K562 (cell line): Measurements from ENCODE around the gene ERGIC1. TPM values are rescaled to one million over a fixed set of nuclear protein-coding genes. Genes with fewer than 3 reads are reported as not detected.

Experiments used
- ATAC-seq: fragments of 200-7000 bp; cut with Tn5 transposase; 3 replicates; pipeline ENCODE4 v1.9.1; 2020; ENCODE audit warnings: moderate library complexity
- BruUV-seq: library from RNA; stranded (reverse); fragments of 400-500 nt; replicated peaks from 2 replicates; lab custom pipeline; 2021; lab: Mats Ljungman, UMichigan
- CTCF ChIA-PET: fragments of 300-600 bp; formaldehyde crosslinking; extraction: SDS; loops from one replicate; lab custom pipeline; 2021; ENCODE audit warnings: low intra/inter-chr PET ratio; lab: Yijun Ruan, JAX
- POLR2A ChIA-PET: fragments of 300-600, 350-650 bp; sonication (Branson Sonifier 250); formaldehyde crosslinking; extraction: SDS; loops from one replicate; lab custom pipeline; 2021; ENCODE audit warnings: antibody characterized with exemption, inconsistent platforms; lab: Yijun Ruan, JAX
- DNase-seq, 4 experiments: peaks; one replicate each; pipeline versions ENCODE4 v3.0.0 to v3.0.0-alpha.2; 2011 to 2018; ENCODE audit warnings: low spot score in 3 of 4, mixed read lengths in 3 of 4; ENCODE audit errors: extremely low read depth in 1 of 4
- FAIRE-seq: peaks from 2 replicates; lab custom pipeline; 2011; peaks lifted over from hg19 to GRCh38; lab: Jason Lieb, UNC
- H2AFZ ChIP-seq: 2 replicates; pipeline ENCODE4 v1.6.0; 2011; ENCODE audit warnings: low read depth, low read length, control low read depth, inconsistent platforms
- H3K27ac ChIP-seq: fragments of 200-600 bp; 3 replicates; pipeline ENCODE4 v1.8.0; 2011; ENCODE audit warnings: low read depth, mild to moderate bottlenecking, control low read depth, inconsistent platforms, low read length, moderate library complexity, mixed read lengths; ENCODE audit errors: extremely low read depth
- H3K27me3 ChIP-seq, 2 experiments: fragments of 300-600 bp in 1 of 2; 2 replicates in 1 of 2; 3 replicates in 1 of 2; pipeline versions ENCODE4 v1.6.0 to v1.8.0; 2011; ENCODE audit warnings: inconsistent platforms in 2 of 2, low read length in 2 of 2, mild to moderate bottlenecking in 1 of 2, mixed read lengths in 1 of 2, moderate library complexity in 1 of 2; ENCODE audit not compliant: control insufficient read depth in 2 of 2, insufficient read depth in 2 of 2
- H3K36me3 ChIP-seq: fragments of 300-600 bp; 3 replicates; pipeline ENCODE4 v1.8.0; 2011; ENCODE audit warnings: mild to moderate bottlenecking, low read length, inconsistent platforms; ENCODE audit not compliant: control insufficient read depth, insufficient read depth
- H3K4me1 ChIP-seq, 2 experiments: fragments of 200-600 bp in 1 of 2; replicated peaks in 1 of 2; 2 replicates in 1 of 2; 3 replicates in 1 of 2; pipeline versions ENCODE4 v1.5.1 to v1.8.0; 2011; ENCODE audit warnings: inconsistent platforms in 2 of 2, low read length in 2 of 2, mild to moderate bottlenecking in 1 of 2, mixed read lengths in 1 of 2, moderate library complexity in 1 of 2; ENCODE audit not compliant: control insufficient read depth in 2 of 2, insufficient read depth in 2 of 2
- H3K4me2 ChIP-seq: 2 replicates; pipeline ENCODE4 v1.6.1; 2011; ENCODE audit warnings: low read length, control low read depth, inconsistent platforms, mixed read lengths; ENCODE audit not compliant: insufficient read depth
- H3K4me3 ChIP-seq: fragments of 200-600 bp; sonication (generic), shearing (Covaris generic); 2 replicates; pipeline ENCODE4 v1.5.1; 2016; ENCODE audit warnings: control low read depth, inconsistent platforms
- H3K79me2 ChIP-seq: fragments of 200-600 bp; 3 replicates; pipeline ENCODE4 v1.8.0; 2011; ENCODE audit warnings: low read length, inconsistent platforms; ENCODE audit not compliant: control insufficient read depth, insufficient read depth
- H3K9ac ChIP-seq, 2 experiments: 2 replicates each; pipeline versions ENCODE4 v1.6.0 to v1.6.1; 2011; ENCODE audit warnings: low read depth in 2 of 2, low read length in 2 of 2, control low read depth in 1 of 2, inconsistent platforms in 1 of 2, mild to moderate bottlenecking in 1 of 2, mixed read lengths in 1 of 2; ENCODE audit not compliant: insufficient read depth in 1 of 2
- H3K9me1 ChIP-seq: one replicate; pipeline ENCODE4 v1.6.0; 2011; ENCODE audit warnings: inconsistent platforms, mild to moderate bottlenecking, low read length, moderate library complexity; ENCODE audit not compliant: control insufficient read depth, insufficient read depth
- H3K9me3 ChIP-seq: replicated peaks from 2 replicates; pipeline ENCODE4 v1.5.1; 2011; ENCODE audit warnings: low read depth, low read length, inconsistent platforms; ENCODE audit not compliant: control insufficient read depth, insufficient read depth
- H4K20me1 ChIP-seq: replicated peaks from 2 replicates; pipeline ENCODE4 v1.6.1; 2011; ENCODE audit warnings: low read length, inconsistent platforms, mixed read lengths; ENCODE audit not compliant: control insufficient read depth, insufficient read depth
- ADNP ChIP-seq: fragments of 200-800 bp; sonication (Bioruptor generic); IDR thresholded peaks from 2 replicates; pipeline ENCODE4 v1.6.1; 2016; ENCODE audit warnings: missing genetic modification characterization, missing compliant biosample characterization
- FOXK2 ChIP-seq, 2 experiments: fragments of 450-650 bp; IDR thresholded peaks in 1 of 2; conservative IDR thresholded peaks in 1 of 2; 2 replicates each; pipeline ENCODE4 v1.6.1; 2016; ENCODE audit warnings: low read depth in 2 of 2, mild to moderate bottlenecking in 1 of 2
- GTF2A2 ChIP-seq: IDR thresholded peaks from 2 replicates; pipeline ENCODE4 v1.6.1; 2016; ENCODE audit warnings: mild to moderate bottlenecking, missing genetic modification characterization, missing compliant biosample characterization
- KHSRP ChIP-seq: fragments of 450-650 bp; IDR thresholded peaks from 2 replicates; pipeline ENCODE4 v1.6.1; 2017
- NR3C1 ChIP-seq: sonication (generic); formaldehyde crosslinking; IDR thresholded peaks from 2 replicates; pipeline ENCODE4 v1.8.1; 2022; ENCODE audit warnings: missing genetic modification reagents
- SP1 ChIP-seq: sonication (generic); formaldehyde crosslinking; IDR thresholded peaks from 2 replicates; pipeline ENCODE4 v1.8.1; 2022; ENCODE audit warnings: mild to moderate bottlenecking, missing genetic modification reagents
- ZNF23 ChIP-seq: fragments of 250-450 bp; sonication (Bioruptor Pico); IDR thresholded peaks from 2 replicates; pipeline ENCODE4 v1.4.0; 2020; ENCODE audit warnings: mild to moderate bottlenecking
- ZNF232 ChIP-seq: sonication (generic); formaldehyde crosslinking; IDR thresholded peaks from 2 replicates; pipeline ENCODE4 v1.8.0; 2022; ENCODE audit warnings: mild to moderate bottlenecking, missing genetic modification reagents
- ZNF280A ChIP-seq: fragments of 450-650 bp; IDR thresholded peaks from 2 replicates; pipeline ENCODE4 v1.6.1; 2018; ENCODE audit warnings: mild to moderate bottlenecking, low read depth; ENCODE audit not compliant: partially characterized antibody
- ZNF318 ChIP-seq, 2 experiments: fragments of 450-650 bp; IDR thresholded peaks; 2 replicates each; pipeline ENCODE4 v1.6.1; 2016; ENCODE audit warnings: mild to moderate bottlenecking in 2 of 2, borderline replicate concordance in 1 of 2, low read depth in 1 of 2, moderate library complexity in 1 of 2
- ZNF584 ChIP-seq: fragments of 200-800 bp; sonication (Bioruptor generic); IDR thresholded peaks from 2 replicates; pipeline ENCODE4 v1.6.1; 2016; ENCODE audit warnings: low read depth, mild to moderate bottlenecking, missing genetic modification characterization, missing compliant biosample characterization
- WGBS: fragments of 100-300 bp; shearing (Covaris generic); methylation state at CpG from one replicate; pipeline ENCODE4 v1.1.6; 2016; ENCODE audit warnings: low coverage, mixed read lengths; ENCODE audit not compliant: insufficient coverage; ENCODE audit errors: missing lambda C conversion rate; 5-methylcytosine and 5-hydroxymethylcytosine counted together
- in situ Hi-C: fragments of 300-500 bp; cut with MboI; formaldehyde crosslinking; loops from 4 replicates; pipeline ENCODE4 v1.15.0; 2018; ENCODE audit warnings: inconsistent platforms, mixed read lengths
- intact Hi-C: fragments of 100-400 bp; cut with micrococcal nuclease; formaldehyde crosslinking; loops from 2 replicates; pipeline ENCODE4 v1.14.2; 2022
- polyA plus RNA-seq, 8 experiments: library from polyadenylated mRNA; depleted of rRNA in 4 of 8; stranded (reverse) in 5 of 8; unstranded in 3 of 8; fragments of >200 nt; fragmentation: Nextera tagmentation in 2 of 8; fragmentation: Illumina TruSeq in 1 of 8; extraction: Ambion mirVana in 2 of 8; extraction: Trizol in 1 of 8; gene quantifications; 2 replicates each; pipeline versions ENCODE4 v1.2.1 to v1.2.3, GENCODE V29; 2011 to 2014; ENCODE audit warnings: inconsistent platforms in 1 of 8, missing spikeins in 1 of 8
- total RNA-seq, 7 experiments: library from RNA; depleted of rRNA in 6 of 7; stranded (reverse); fragments of >200 nt in 6 of 7; fragmentation: Illumina TruSeq in 2 of 7; extraction: Trizol in 2 of 7; gene quantifications; 2 replicates each; pipeline versions ENCODE4 v1.2.1 to v1.2.3, GENCODE V29; 2011 to 2021; ENCODE audit warnings: low replicate concordance in 1 of 7

ERGIC1 gene
- total and polyA plus RNA-seq, 9 of the 15 experiments (the other 6 are each of a cell fraction or from before 2014, with no cell fraction given), result 5.5 to 68.4 (median 36.4) TPM

- in situ Hi-C loops (no loop called here), intact Hi-C loops (loop anchor here (2.0 kb wide), 1 partner anchor 29 kb away; no protein-coding TSS in a partner anchor)
- peak; percentile 31 to 77 (median 64) for DNase-seq
- Histone ChIP-seq H4K20me1 (no peaks in the 10 kb centered on the region), H3K27me3 (no peaks in the 10 kb centered on the region), H3K9ac (peak overlapping the region; percentile 38 to 65; a peak in 3 of 4 replicates), H3K4me1 (peaks cover 56 to 59% of the 10 kb centered on the region in 2 experiments; a peak in 4 of 5 replicates), H3K9me3 (no peaks in the 10 kb centered on the region), H3K36me3 (no peaks in the 10 kb centered on the region), H3K79me2 (peaks cover 6% of the 10 kb centered on the region; the same call in 1 of the 3 replicates), H3K4me2 (peak overlapping the region; percentile 80), H3K9me1 (no peaks in the 10 kb centered on the region), H2AFZ (peak overlapping the region; percentile 73), H3K4me3 (no peak overlapping the region), H3K27ac (peak overlapping the region; percentile 89)
- peak; percentile 5 for ATAC-seq
- ChIA-PET CTCF (no interaction called here), POLR2A (interaction anchor here (2.7 kb wide), 1 partner anchor 32 kb away, joined by 21 read pairs; the partner anchor contains the start of gene DUSP1)
- BruUV-seq, result no TSS peak
- FAIRE-seq, result no peak
- 12% methylated on average over 2 of the region's 2 CpGs for WGBS
- no peak for TF ChIP-seq ZNF232 (CRISPR knock-in tag)
- no peak for TF ChIP-seq KHSRP
- no peak for TF ChIP-seq ZNF23 (CRISPR knock-in tag)
- TF ChIP-seq ZNF318 (IDR thresholded peaks at IDR 0.05; ENCODE audit: borderline replicate concordance in 1 of 2, low read depth in 1 of 2), result no peak
- TF ChIP-seq GTF2A2 (tag), result 0 out of 2 replicates have a peak, but pooled peaks have one; percentile 23
- TF ChIP-seq ZNF280A, result no peak
- no peak for TF ChIP-seq NR3C1 (CRISPR knock-in tag)
- TF ChIP-seq FOXK2 (conservative IDR thresholded peaks at IDR 0.05 in 1 of 2, IDR thresholded peaks at IDR 0.05 in 1 of 2; ENCODE audit: low read depth in 2 of 2), result peak in 1 of 2 experiments; percentile 49; a peak in 1 of 4 replicates
- no peak for TF ChIP-seq ADNP
- peak; percentile 18; the same call in 1 of the 2 replicates for TF ChIP-seq SP1 (CRISPR knock-in tag)
- TF ChIP-seq ZNF584 (CRISPR knock-in tag), result no peak
These were observed 31.9 kb upstream of the ERGIC1 start for GRCh38 chr5:172802112-172802511.
